ENCODE results near the gene USP9X.

- TF ChIP-seq EZH2phosphoT487 (IDR thresholded peaks at IDR 0.05; ENCODE audit: borderline replicate concordance, low read depth), result no peak
- no peak for TF ChIP-seq RXRA (IDR thresholded peaks at IDR 0.05; ENCODE audit: borderline replicate concordance, low read depth)
- no peak for TF ChIP-seq CTCF (IDR thresholded peaks at IDR 0.05)
- no peak for TF ChIP-seq USF2 (IDR thresholded peaks at IDR 0.05; ENCODE audit: borderline replicate concordance, low read depth, low read length)
These were observed 17.5 kb upstream of the USP9X start for GRCh38 chrX:41067721-41068120.

Measured in SK-N-SH (cell line).